Ascending aorta (tissue), 2 donors: ENCODE measurements around the gene FAM219A. TPM values are rescaled to one million over a fixed set of nuclear protein-coding genes. Genes with fewer than 3 reads are reported as not detected.

Experiments
- DNase-seq, 2 donors: peaks; one replicate each; pipeline ENCODE4 v3.0.0-alpha.2; 2019; ENCODE audit warnings: low spot score in 2 of 2
- H3K27ac ChIP-seq, 2 donors: fragments of 200-600 bp; sonication (generic); one replicate each; pipeline ENCODE4 v1.5.1; 2016 to 2017; ENCODE audit warnings: mild to moderate bottlenecking in 1 of 2
- H3K27me3 ChIP-seq: fragments of 200-600 bp; sonication (generic); one replicate; pipeline ENCODE4 v1.5.1; 2017
- H3K36me3 ChIP-seq, 2 donors: fragments of 200-600 bp; sonication (generic); one replicate each; pipeline ENCODE4 v1.5.1; 2016
- H3K4me1 ChIP-seq, 2 donors: fragments of 200-600 bp; sonication (generic); one replicate each; pipeline ENCODE4 v1.5.1; 2016 to 2017; ENCODE audit warnings: mild to moderate bottlenecking in 1 of 2
- H3K4me3 ChIP-seq, 2 donors: fragments of 200-600 bp; sonication (generic); one replicate each; pipeline ENCODE4 v1.5.1; 2016 to 2017; ENCODE audit warnings: mild to moderate bottlenecking in 1 of 2
- H3K9me3 ChIP-seq, 2 donors: fragments of 200-600 bp; sonication (generic); one replicate each; pipeline ENCODE4 v1.5.1; 2016
- CTCF ChIP-seq, 3 experiments: fragments of 200-600 bp in 2 of 3; fragments of 450-650 bp in 1 of 3; sonication (generic) in 2 of 3; IDR thresholded peaks; one replicate each; pipeline ENCODE4 v1.5.1; 2016 to 2019; ENCODE audit warnings: antibody characterized with exemption in 3 of 3, mild to moderate bottlenecking in 1 of 3, moderate library complexity in 1 of 3
- intact Hi-C: fragments of 100-400 bp; cut with DNase I; formaldehyde crosslinking; loops from one replicate; pipeline ENCODE4 v1.15.1; 2023
- total RNA-seq: library from RNA; depleted of rRNA; stranded (reverse); fragments of >200 nt; gene quantifications from one replicate; pipeline ENCODE4 v1.1.0, GENCODE V29; 2016

Gene FAM219A
- total RNA-seq, 1 donor from 2014 or later: 26.8 TPM

GRCh38 chr9:34452568-34452967 is 5.8 kb downstream of the FAM219A start:
- no peak for TF ChIP-seq CTCF (IDR thresholded peaks at IDR 0.05)
- H3K36me3 ChIP-seq: no peaks in the 10 kb centered on the region

GRCh38 chr9:34451545-34451944 is 6.8 kb downstream of the FAM219A start:
- intact Hi-C loops: no loop called here
- H3K4me1 ChIP-seq: peaks cover 0 to 20% of the 10 kb centered on the region in 2 donors
- no peak overlapping the region for H3K4me3 ChIP-seq
- H3K27ac ChIP-seq: no peak overlapping the region
- no peaks in the 10 kb centered on the region for H3K36me3 ChIP-seq
- no peak for TF ChIP-seq CTCF (IDR thresholded peaks at IDR 0.05)
- no peaks in the 10 kb centered on the region for H3K9me3 ChIP-seq
- DNase-seq: no peak
- H3K27me3 ChIP-seq: no peaks in the 10 kb centered on the region

More at GRCh38 chr9:34452568-34452967, 5.8 kb downstream of the FAM219A start:
- Histone ChIP-seq H3K27me3 (no peaks in the 10 kb centered on the region), H3K4me1 (peaks cover 0 to 25% of the 10 kb centered on the region in 2 donors), H3K9me3 (no peaks in the 10 kb centered on the region), H3K27ac (no peak overlapping the region), H3K4me3 (no peak overlapping the region)
- intact Hi-C loops: no loop called here
- no peak for DNase-seq

DNA sequence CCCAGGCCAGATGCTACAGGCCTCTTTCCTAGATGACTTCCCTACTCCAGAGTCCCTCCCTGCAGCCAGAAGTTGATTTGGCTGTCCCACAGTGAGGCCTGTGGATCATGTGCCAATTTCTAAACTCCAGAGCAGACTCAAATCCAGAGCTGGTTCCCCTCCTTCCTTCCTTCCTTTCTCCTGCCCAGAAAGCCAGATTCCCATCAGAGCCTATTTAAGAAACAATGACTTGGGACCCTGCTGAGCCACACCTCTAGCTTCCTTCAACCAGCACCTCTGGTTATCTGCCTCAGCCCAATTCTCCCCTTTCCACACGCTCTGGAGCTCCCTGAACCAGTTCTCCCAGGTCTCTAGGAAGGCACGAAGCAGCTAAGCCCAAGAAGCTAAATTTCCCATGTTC is 7.2 kb downstream of the FAM219A start:
- intact Hi-C loops: no loop called here
- peaks cover 0 to 16% of the 10 kb centered on the region in 2 donors for H3K4me1 ChIP-seq
- DNase-seq: no peak
- no peak for TF ChIP-seq CTCF (IDR thresholded peaks at IDR 0.05)
- H3K9me3 ChIP-seq: no peaks in the 10 kb centered on the region
- H3K36me3 ChIP-seq: no peaks in the 10 kb centered on the region
- H3K4me3 ChIP-seq: no peak overlapping the region
- no peak overlapping the region for H3K27ac ChIP-seq
- H3K27me3 ChIP-seq: no peaks in the 10 kb centered on the region

DNA sequence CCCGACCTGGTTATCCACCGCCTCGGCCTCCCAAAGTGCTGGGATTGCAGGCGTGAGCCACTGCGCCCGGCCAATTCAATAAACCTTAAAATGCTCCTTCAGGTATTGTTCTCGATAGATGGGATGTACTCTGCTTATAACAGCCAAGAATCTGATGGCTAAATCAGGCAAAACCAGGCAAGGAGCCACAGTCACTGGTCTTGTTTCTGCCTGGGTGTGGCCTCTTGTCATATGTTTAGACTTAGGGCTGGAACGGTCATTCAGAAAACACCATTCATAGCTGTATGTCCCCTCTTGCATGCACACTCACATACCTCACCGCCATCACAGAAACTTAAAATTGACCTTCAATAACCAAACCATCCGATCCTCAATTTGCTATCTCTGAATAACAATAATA is 7.7 kb downstream of the FAM219A start:
- no peak for DNase-seq
- Histone ChIP-seq H3K9me3 (no peaks in the 10 kb centered on the region), H3K4me3 (no peak overlapping the region), H3K36me3 (no peaks in the 10 kb centered on the region), H3K27ac (no peak overlapping the region), H3K4me1 (peaks cover 0 to 11% of the 10 kb centered on the region in 2 donors), H3K27me3 (no peaks in the 10 kb centered on the region)
- no peak for TF ChIP-seq CTCF (IDR thresholded peaks at IDR 0.05)
- intact Hi-C loops: no loop called here

DNA sequence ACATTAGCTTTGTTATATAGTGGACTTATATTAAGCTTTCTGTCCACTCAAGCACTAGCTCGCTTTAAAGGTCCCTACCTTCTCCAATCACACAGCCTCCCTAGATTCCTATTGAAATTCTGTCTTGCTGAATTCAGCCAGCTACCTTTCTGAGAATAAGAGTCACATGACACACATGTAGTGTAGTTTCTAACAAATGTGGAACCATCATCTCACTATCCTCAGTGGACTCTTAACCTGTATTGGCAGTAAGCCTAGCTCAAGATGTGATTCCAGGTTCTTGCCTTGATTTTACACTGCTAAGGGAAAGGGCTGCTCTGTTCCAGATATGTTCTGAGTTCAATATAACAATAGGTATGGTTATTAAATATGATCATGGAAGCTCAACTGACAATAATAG is 11.4 kb downstream of the FAM219A start:
- no peak for DNase-seq
- TF ChIP-seq CTCF (IDR thresholded peaks at IDR 0.05): no peak
- no peaks in the 10 kb centered on the region for H3K4me1 ChIP-seq
- no peaks in the 10 kb centered on the region for H3K36me3 ChIP-seq
- intact Hi-C loops: no loop called here
- H3K4me3 ChIP-seq: no peak overlapping the region
- H3K9me3 ChIP-seq: no peaks in the 10 kb centered on the region
- H3K27ac ChIP-seq: no peak overlapping the region
- no peaks in the 10 kb centered on the region for H3K27me3 ChIP-seq

DNA sequence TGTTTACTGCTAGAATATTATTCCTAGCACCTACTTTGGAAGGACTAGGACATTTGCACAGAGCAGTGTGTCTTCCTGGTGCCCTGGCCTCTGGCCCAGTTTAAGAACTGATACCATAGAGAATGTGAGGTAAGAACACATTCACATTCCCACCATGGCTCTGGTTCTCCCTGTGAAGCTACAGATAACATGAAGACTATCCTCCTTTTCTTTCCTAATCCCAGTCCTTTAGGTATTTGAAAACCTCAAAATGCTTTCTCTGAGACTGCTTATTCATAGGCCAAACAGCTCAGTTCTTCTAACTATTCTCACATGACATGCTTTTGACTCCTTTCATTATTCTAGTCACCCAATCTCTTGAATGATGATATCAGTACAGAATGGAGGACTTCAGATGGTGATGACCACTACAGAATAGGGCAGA is 11.9 kb downstream of the FAM219A start:
- intact Hi-C loops: no loop called here

More for the DNA sequence above, 11.9 kb downstream of the FAM219A start:
- no peak for DNase-seq
- Histone ChIP-seq H3K4me3 (no peak overlapping the region), H3K27me3 (no peaks in the 10 kb centered on the region), H3K4me1 (no peaks in the 10 kb centered on the region), H3K9me3 (no peaks in the 10 kb centered on the region), H3K27ac (no peak overlapping the region), H3K36me3 (no peaks in the 10 kb centered on the region)
- no peak for TF ChIP-seq CTCF (IDR thresholded peaks at IDR 0.05)
